ENCODE data around the gene IL18R1.

Gene IL18R1

DNA sequence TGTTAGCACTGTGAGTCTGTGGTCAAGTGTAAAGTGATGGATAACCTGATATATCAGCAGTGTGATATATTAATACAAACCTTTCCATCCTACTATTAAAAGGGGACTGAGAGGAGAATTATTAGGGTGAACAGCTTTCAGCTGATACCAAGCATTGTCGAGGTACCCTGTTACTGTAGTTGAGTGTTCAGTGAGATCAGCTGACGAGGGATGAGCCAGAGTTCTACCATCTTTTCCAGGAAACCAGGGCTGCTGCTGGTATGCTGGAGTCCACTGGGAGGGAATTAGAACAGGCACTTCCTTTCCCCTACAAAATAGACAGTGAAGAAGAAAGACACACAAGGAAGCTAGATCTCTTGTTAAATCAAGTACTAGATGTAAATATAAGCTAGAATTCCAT is 67.8 kb downstream of the IL18R1 start:
- no peak for DNase-seq (ENCODE audit: extremely low read depth, low read depth)
- TF ChIP-seq, protein P1, sequence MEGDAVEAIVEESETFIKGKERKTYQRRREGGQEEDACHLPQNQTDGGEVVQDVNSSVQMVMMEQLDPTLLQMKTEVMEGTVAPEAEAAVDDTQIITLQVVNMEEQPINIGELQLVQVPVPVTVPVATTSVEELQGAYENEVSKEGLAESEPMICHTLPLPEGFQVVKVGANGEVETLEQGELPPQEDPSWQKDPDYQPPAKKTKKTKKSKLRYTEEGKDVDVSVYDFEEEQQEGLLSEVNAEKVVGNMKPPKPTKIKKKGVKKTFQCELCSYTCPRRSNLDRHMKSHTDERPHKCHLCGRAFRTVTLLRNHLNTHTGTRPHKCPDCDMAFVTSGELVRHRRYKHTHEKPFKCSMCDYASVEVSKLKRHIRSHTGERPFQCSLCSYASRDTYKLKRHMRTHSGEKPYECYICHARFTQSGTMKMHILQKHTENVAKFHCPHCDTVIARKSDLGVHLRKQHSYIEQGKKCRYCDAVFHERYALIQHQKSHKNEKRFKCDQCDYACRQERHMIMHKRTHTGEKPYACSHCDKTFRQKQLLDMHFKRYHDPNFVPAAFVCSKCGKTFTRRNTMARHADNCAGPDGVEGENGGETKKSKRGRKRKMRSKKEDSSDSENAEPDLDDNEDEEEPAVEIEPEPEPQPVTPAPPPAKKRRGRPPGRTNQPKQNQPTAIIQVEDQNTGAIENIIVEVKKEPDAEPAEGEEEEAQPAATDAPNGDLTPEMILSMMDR (IDR thresholded peaks at IDR 0.05; ENCODE audit: low read depth, low read length) = no peak

DNA sequence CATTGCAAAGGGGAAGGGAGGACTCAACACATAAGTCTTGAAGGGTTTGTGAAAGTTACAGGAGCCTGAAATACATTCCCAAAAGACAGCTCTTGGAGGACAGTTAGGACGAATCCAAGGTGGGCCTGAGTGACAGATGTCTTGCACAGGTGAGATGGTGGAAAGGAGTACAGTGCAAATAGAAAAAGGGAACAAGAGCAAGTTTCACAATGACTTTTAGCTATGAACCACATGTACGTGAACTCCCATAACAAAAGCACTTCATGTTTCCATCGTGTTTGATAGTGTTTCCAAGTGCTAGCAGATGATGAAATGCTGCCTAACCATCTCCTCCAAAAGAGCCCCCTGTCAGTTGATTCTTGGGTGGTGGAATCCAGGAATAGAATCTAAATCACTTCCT is 69.2 kb downstream of the IL18R1 start:
- TF ChIP-seq, protein P1 (IDR thresholded peaks at IDR 0.05; ENCODE audit: low read depth, low read length) = no peak
- DNase-seq (ENCODE audit: extremely low read depth, low read depth) = no peak

DNA sequence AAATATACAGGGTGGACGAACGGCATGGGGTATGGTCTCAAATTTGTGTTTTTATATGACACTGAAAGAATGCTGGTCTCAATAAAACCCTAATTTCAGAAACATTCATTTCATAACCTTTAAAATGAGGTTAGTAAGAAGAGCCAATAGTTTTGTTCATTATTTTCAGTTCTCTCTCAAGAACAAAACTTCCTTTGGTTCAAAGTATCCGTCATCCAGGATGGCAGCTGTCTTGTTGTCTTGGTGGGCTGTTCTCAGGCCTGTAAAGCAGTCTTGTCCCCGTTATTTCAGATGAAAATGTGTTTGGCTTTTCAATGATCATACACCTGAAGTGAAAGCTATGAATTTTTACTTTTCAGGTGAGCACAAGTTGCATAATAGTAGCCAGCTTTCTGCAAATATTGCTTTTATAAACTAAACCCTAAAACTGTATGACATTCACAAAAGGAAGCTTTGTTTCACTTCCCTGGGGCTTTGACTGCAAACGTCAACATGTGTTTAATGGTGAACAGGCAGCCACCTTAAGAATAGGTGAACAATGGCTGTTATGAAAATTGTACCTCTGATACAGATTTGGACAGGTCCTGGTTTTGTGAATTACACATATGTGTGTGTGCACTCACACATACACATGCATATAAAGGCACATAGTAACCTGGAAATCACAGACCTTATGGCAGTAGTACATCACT is 70.0 kb downstream of the IL18R1 start:
- TF ChIP-seq, protein P1 (IDR thresholded peaks at IDR 0.05; ENCODE audit: low read depth, low read length) = no peak
- DNase-seq (ENCODE audit: extremely low read depth, low read depth) = no peak

DNA sequence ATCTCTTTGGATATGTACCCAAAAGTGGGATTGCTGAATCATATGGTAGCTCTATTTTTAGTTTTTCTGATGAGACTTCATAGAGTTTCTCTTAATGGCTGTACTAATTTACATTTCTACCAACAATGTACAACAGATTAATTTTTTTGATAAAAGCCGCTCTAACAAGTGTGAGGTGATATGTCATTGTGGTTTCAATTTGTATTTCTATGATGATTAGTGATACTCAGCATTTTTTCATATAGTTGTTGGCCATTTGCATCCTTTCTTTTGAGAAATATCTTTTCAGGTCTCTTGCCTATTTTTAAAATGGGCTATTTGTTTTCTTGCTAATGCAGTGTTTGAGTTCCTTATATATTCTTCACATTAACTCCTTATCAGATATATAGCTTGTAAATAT is 71.7 kb downstream of the IL18R1 start:
- TF ChIP-seq, protein P1 (IDR thresholded peaks at IDR 0.05; ENCODE audit: low read depth, low read length) = no peak
- no peak for DNase-seq (ENCODE audit: extremely low read depth, low read depth)

- no peak for DNase-seq (ENCODE audit: extremely low read depth, low read depth)
- TF ChIP-seq, protein P1 (IDR thresholded peaks at IDR 0.05; ENCODE audit: low read depth, low read length) = no peak
Observed at GRCh38 chr2:102428573-102428972, 73.0 kb downstream of the IL18R1 start.

DNA sequence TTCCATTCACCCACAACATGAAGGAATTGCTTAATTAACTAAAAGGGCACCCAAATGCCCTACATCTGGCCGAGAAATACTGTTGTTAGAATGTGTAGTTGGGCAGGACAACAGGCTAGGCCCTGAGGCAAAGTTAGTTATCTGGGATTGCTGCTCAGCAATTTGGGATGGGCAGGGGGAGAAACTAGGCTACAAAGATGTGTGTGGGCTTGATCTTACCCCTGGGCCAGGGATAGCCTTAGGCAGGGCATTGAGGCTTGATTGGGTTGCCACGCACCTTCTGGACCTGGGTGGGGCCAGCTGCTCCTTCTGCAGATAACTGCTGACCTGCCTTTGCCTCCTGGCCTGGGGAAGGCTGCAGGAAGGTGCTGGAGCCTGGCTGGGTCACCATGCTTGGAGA is 76.8 kb downstream of the IL18R1 start:
- TF ChIP-seq, protein P1 (IDR thresholded peaks at IDR 0.05; ENCODE audit: low read depth, low read length) = no peak
- DNase-seq (ENCODE audit: extremely low read depth, low read depth) = no peak

DNA sequence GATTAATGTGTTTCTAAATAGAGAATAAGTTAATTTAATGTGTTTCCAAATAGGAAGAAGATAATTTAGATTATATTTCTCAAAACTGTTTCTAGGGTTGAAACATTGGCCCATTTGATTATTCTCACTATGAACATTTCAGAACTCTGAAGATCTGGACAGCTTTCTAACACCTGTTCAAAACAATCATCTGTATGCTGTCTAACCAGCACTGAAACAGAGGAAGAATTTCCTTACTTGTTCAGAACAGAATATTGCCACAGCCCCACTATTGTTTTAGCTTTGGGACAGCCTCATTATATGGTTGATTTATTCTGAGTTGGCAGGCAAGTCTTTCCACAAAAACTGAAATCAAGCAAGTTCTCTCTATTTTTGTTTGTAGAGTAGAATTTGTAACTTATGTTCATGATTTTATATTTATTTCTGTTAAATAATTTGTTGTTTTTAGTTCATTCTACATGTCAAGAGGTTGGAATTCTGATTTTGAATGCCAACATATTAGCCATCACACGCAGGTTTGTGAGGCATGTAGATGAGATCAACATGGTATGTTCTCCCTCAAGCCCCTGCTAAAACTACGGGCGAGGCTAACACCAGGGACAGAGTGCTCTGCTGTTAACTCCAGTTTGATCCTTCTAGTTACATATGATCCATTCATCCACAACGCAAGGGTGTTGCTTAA is 78.5 kb downstream of the IL18R1 start:
- DNase-seq (ENCODE audit: extremely low read depth, low read depth) = no peak
- TF ChIP-seq, protein P1 (IDR thresholded peaks at IDR 0.05; ENCODE audit: low read depth, low read length) = no peak

All from AG09319 (cell line).